Colonic mucosa (tissue), 4 donors: ENCODE data around the gene PLS3. TPM values are rescaled to one million over a fixed set of nuclear protein-coding genes. Genes with fewer than 3 reads are reported as not detected.

ENCODE experiments used
- DNase-seq: peaks from one replicate; pipeline ENCODE4 v3.0.0-alpha.2; 2020
- H3K27ac ChIP-seq: fragments of 200-600 bp; one replicate; pipeline ENCODE4 v1.8.0; 2021
- H3K27me3 ChIP-seq: fragments of 200-600 bp; one replicate; pipeline ENCODE4 v1.8.0; 2021
- H3K36me3 ChIP-seq: fragments of 200-600 bp; one replicate; pipeline ENCODE4 v1.8.0; 2021
- H3K4me1 ChIP-seq: fragments of 200-600 bp; one replicate; pipeline ENCODE4 v1.8.0; 2021; ENCODE audit warnings: mild to moderate bottlenecking
- H3K4me3 ChIP-seq: fragments of 200-600 bp; one replicate; pipeline ENCODE4 v1.8.0; 2021
- H3K9ac ChIP-seq, 2 donors: one replicate each; pipeline ENCODE4 v1.7.0; 2013; ENCODE audit warnings: control low read depth in 2 of 2, low read depth in 2 of 2, low read length in 2 of 2
- H3K9me3 ChIP-seq: fragments of 200-600 bp; one replicate; pipeline ENCODE4 v1.8.0; 2021
- intact Hi-C: fragments of 100-400 bp; cut with DNase I; formaldehyde crosslinking; loops from one replicate; pipeline ENCODE4 v1.14.1; 2022
- total RNA-seq, 2 donors: library from RNA; stranded (reverse); fragmentation: NEBNext Ultra II Directional in 1 of 2; extraction: Animal tissue kit (Norgen Biotek cat#: 25700) in 1 of 2; gene quantifications; one replicate each; pipeline ENCODE4 v1.2.1, GENCODE V29; 2021
- TF ChIP-seq, protein P1 (sequence below): fragments of 200-600 bp; IDR thresholded peaks from one replicate; pipeline ENCODE4 v1.8.0; 2022; ENCODE audit warnings: antibody characterized with exemption, mild to moderate bottlenecking
- donor health status: healthy.
- donor health status: DM: no; HTN: no; CAD: no.
- donor health status: DM: no; HTN: no; CAD: no.

The PLS3 gene
- total RNA-seq, 2 donors from 2014 or later, result 23.8 to 33.0 TPM

DNA sequence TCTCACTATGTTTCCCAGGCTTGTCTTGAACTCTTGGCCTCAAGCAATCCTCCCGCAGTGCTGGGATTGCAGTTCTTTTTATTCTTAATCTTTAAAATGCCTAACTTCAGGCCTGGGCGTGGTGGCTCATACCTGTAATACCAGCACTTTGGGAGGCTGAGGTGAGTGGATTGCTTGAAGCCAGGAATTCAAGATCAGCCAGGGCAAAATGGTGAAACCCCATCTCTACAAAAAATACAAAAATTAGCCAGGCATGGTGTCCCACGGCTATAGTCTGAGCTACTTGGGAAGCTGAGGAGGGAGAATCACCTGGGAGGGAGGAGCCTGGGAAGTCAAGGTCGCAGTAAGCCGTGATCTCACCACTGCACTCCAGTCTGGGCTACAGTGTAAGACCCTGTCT, 45.9 kb downstream of the PLS3 start:
- H3K4me1 ChIP-seq, result no peaks in the 10 kb centered on the region
- no peaks in the 10 kb centered on the region for H3K36me3 ChIP-seq
- H3K27ac ChIP-seq, result no peak overlapping the region
- H3K27me3 ChIP-seq, result no peaks in the 10 kb centered on the region
- H3K4me3 ChIP-seq, result no peak overlapping the region
- TF ChIP-seq, protein P1, sequence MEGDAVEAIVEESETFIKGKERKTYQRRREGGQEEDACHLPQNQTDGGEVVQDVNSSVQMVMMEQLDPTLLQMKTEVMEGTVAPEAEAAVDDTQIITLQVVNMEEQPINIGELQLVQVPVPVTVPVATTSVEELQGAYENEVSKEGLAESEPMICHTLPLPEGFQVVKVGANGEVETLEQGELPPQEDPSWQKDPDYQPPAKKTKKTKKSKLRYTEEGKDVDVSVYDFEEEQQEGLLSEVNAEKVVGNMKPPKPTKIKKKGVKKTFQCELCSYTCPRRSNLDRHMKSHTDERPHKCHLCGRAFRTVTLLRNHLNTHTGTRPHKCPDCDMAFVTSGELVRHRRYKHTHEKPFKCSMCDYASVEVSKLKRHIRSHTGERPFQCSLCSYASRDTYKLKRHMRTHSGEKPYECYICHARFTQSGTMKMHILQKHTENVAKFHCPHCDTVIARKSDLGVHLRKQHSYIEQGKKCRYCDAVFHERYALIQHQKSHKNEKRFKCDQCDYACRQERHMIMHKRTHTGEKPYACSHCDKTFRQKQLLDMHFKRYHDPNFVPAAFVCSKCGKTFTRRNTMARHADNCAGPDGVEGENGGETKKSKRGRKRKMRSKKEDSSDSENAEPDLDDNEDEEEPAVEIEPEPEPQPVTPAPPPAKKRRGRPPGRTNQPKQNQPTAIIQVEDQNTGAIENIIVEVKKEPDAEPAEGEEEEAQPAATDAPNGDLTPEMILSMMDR, result no peak
- no peak overlapping the region for H3K9ac ChIP-seq
- no peaks in the 10 kb centered on the region for H3K9me3 ChIP-seq
- DNase-seq, result no peak
- intact Hi-C loops, result no loop called here

DNA sequence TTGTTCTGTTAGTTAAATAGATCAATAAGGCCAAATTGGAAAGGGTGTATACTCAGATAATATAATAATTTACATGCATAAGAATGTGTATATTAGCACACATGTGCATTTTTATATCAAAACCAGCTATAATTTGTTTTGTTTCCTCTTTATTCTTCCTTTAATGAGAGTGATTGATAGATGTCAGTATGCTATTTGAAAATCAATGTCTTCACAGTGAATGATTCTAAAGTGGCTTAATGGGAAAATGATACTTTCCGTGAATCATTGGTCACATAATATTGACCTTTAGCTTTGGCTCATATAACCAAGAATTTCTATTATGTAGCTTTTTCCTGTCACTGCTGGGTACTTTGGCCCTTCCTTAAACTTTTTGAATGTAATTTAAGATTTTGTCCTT, 48.6 kb downstream of the PLS3 start:
- intact Hi-C loops, result no loop called here
- DNase-seq, result no peak
- H3K27me3 ChIP-seq, result no peaks in the 10 kb centered on the region
- no peak overlapping the region for H3K27ac ChIP-seq
- H3K4me3 ChIP-seq, result no peak overlapping the region
- TF ChIP-seq, protein P1, result no peak
- H3K36me3 ChIP-seq, result no peaks in the 10 kb centered on the region
- no peak overlapping the region for H3K9ac ChIP-seq
- H3K4me1 ChIP-seq, result no peaks in the 10 kb centered on the region
- no peaks in the 10 kb centered on the region for H3K9me3 ChIP-seq

DNA sequence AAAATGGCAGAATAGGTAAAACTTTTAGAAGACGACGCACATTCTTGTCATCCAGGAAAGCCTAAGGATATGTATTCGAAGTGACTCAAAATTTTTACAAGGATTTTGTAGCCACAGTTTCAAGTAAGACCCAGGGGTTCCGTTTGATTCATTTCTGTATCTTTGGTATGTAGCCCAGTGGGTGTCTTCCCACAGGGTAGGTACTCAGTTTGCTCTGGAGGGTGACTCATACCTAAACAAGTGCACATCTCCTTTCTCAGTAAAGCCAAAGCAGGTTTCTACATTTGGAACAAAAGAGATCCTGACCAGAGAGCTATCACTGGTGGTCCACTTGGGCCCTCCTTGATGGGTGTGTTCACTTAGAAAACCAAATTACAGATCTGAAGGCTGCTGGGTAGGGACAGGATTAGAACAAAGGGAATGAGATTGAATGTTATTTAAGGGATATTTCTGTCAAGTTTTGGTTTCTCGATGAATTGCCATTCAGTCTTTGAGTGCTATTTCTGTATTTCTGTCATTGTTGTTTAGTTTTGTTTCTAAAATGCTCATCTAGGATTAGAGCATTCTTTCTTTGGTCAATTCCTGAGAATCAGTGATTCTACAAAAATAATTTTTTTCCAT, 56.1 kb downstream of the PLS3 start:
- Histone ChIP-seq H3K27me3 (no peaks in the 10 kb centered on the region), H3K4me1 (no peaks in the 10 kb centered on the region), H3K9ac (no peak overlapping the region), H3K4me3 (no peak overlapping the region), H3K27ac (no peak overlapping the region), H3K9me3 (no peaks in the 10 kb centered on the region), H3K36me3 (no peaks in the 10 kb centered on the region)
- intact Hi-C loops, result no loop called here
- no peak for DNase-seq
- TF ChIP-seq, protein P1, result no peak

DNA sequence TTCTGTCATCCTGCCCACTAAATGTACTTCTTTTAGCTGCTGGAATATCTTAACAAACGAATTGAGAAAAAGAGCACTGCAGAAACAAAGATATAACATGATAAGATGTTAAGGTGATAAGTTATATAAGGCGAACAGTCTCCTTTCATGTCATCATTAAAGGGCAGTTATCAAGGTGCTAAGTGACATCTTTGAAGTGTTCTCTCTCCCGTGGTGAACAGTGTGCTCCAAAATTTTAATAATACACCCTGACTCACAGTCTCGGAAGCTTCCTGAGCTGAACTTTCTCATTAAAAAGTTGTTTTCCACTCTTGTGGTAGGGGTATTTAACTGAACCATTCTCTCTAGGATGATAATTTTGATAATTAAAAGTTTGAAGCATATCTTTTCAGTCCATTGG, 61.6 kb downstream of the PLS3 start:
- Histone ChIP-seq H3K9me3 (no peaks in the 10 kb centered on the region), H3K9ac (no peak overlapping the region), H3K36me3 (no peaks in the 10 kb centered on the region), H3K27ac (no peak overlapping the region), H3K4me1 (no peaks in the 10 kb centered on the region), H3K27me3 (no peaks in the 10 kb centered on the region), H3K4me3 (no peak overlapping the region)
- TF ChIP-seq, protein P1, result no peak
- DNase-seq, result no peak
- intact Hi-C loops, result no loop called here

DNA sequence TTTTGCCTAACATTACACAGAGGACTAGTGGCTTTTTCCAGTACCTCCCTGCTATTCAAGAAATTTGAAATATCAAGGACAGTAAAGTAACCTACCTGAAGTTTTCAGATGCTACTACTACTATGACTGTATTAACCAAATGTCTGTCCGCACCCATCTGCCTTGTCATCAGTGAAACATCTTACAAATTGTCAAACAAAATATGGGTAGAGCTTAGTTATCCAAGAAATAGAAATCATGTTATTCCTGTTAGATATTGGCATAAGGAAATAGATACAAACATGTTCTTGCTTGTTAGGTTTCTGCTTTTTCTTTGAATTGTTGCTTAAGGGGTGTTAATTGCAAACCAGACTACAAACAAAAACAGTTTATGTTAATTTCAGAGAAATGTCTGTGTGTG, 63.9 kb downstream of the PLS3 start:
- TF ChIP-seq, protein P1, result no peak
- no peaks in the 10 kb centered on the region for H3K27me3 ChIP-seq
- H3K9ac ChIP-seq, result no peak overlapping the region
- H3K9me3 ChIP-seq, result no peaks in the 10 kb centered on the region
- H3K27ac ChIP-seq, result no peak overlapping the region
- DNase-seq, result no peak
- intact Hi-C loops, result no loop called here
- H3K4me3 ChIP-seq, result no peak overlapping the region
- no peaks in the 10 kb centered on the region for H3K36me3 ChIP-seq
- H3K4me1 ChIP-seq, result no peaks in the 10 kb centered on the region
